Measurements from ENCODE around the gene PYROXD2.

The PYROXD2 gene

GRCh38 chr10:98444314-98445006 is 29.5 kb upstream of the PYROXD2 start:
- Histone ChIP-seq H3K4me3 (ENCODE audit: low read depth in 1 of 2, low read length in 1 of 2) (no peak overlapping the region), H3K27ac (no peak overlapping the region)
- TF ChIP-seq CTCF (IDR thresholded peaks at IDR 0.05), result no peak

GRCh38 chr10:98438715-98439114 is 23.7 kb upstream of the PYROXD2 start:
- no peak overlapping the region for H3K27ac ChIP-seq
- no peaks in the 10 kb centered on the region for H3K9me3 ChIP-seq
- no peak overlapping the region for H3K4me3 ChIP-seq (ENCODE audit: low read depth in 1 of 2, low read length in 1 of 2)
- H3K27me3 ChIP-seq, result no peaks in the 10 kb centered on the region
- TF ChIP-seq CTCF (IDR thresholded peaks at IDR 0.05), result no peak
- no peaks in the 10 kb centered on the region for H3K4me1 ChIP-seq (ENCODE audit: control insufficient read depth in 1 of 2, insufficient read depth in 1 of 2, low read depth in 1 of 2, low read length in 1 of 2)
- H3K36me3 ChIP-seq, result peaks cover 82% of the 10 kb centered on the region

More at GRCh38 chr10:98444314-98445006, 29.5 kb upstream of the PYROXD2 start:
- Histone ChIP-seq H3K4me1 (ENCODE audit: control insufficient read depth in 1 of 2, insufficient read depth in 1 of 2, low read depth in 1 of 2, low read length in 1 of 2) (peaks cover 12 to 14% of the 10 kb centered on the region in 2 experiments), H3K9me3 (no peaks in the 10 kb centered on the region), H3K27me3 (peaks cover 14% of the 10 kb centered on the region), H3K36me3 (peaks cover 54% of the 10 kb centered on the region)

- TF ChIP-seq CTCF (IDR thresholded peaks at IDR 0.05), result no peak
- Histone ChIP-seq H3K36me3 (peaks cover 78% of the 10 kb centered on the region), H3K4me3 (ENCODE audit: low read depth in 1 of 2, low read length in 1 of 2) (no peak overlapping the region), H3K27ac (no peak overlapping the region), H3K9me3 (no peaks in the 10 kb centered on the region), H3K27me3 (no peaks in the 10 kb centered on the region), H3K4me1 (ENCODE audit: control insufficient read depth in 1 of 2, insufficient read depth in 1 of 2, low read depth in 1 of 2, low read length in 1 of 2) (no peaks in the 10 kb centered on the region)
Measured at GRCh38 chr10:98436704-98437103, 21.7 kb upstream of the PYROXD2 start.

- no peaks in the 10 kb centered on the region for H3K9me3 ChIP-seq
- H3K4me3 ChIP-seq (ENCODE audit: low read depth in 1 of 2, low read length in 1 of 2), result no peak overlapping the region
- peaks cover 84% of the 10 kb centered on the region for H3K36me3 ChIP-seq
- H3K4me1 ChIP-seq (ENCODE audit: control insufficient read depth in 1 of 2, insufficient read depth in 1 of 2, low read depth in 1 of 2, low read length in 1 of 2), result no peaks in the 10 kb centered on the region
- no peak overlapping the region for H3K27ac ChIP-seq
- H3K27me3 ChIP-seq, result no peaks in the 10 kb centered on the region
- no peak for TF ChIP-seq CTCF (IDR thresholded peaks at IDR 0.05)
Measured at GRCh38 chr10:98435178-98435577, 20.2 kb upstream of the PYROXD2 start.

- Histone ChIP-seq H3K27me3 (no peaks in the 10 kb centered on the region), H3K27ac (no peak overlapping the region), H3K4me3 (ENCODE audit: low read depth in 1 of 2, low read length in 1 of 2) (no peak overlapping the region), H3K9me3 (no peaks in the 10 kb centered on the region), H3K36me3 (peaks cover 85% of the 10 kb centered on the region), H3K4me1 (ENCODE audit: control insufficient read depth in 1 of 2, insufficient read depth in 1 of 2, low read depth in 1 of 2, low read length in 1 of 2) (no peaks in the 10 kb centered on the region)
- no peak for TF ChIP-seq CTCF (IDR thresholded peaks at IDR 0.05)
Measured at GRCh38 chr10:98433881-98434732, 19.1 kb upstream of the PYROXD2 start.

Measured in neutrophil (primary cell).